HFFc6 (cell line): Measurements from ENCODE around the gene RBKS. TPM values are rescaled to one million over a fixed set of nuclear protein-coding genes. Genes with fewer than 3 reads are reported as not detected.

ENCODE experiments used
- DNase-seq: peaks from one replicate; pipeline ENCODE4 v3.0.0-alpha.2; 2018
- H3K27ac Mint-ChIP-seq: 2 replicates; pipeline ENCODE4 v1.8.0; 2020; ENCODE audit warnings: mild to moderate bottlenecking, mixed read lengths
- H3K27me3 Mint-ChIP-seq: 2 replicates; pipeline ENCODE4 v1.8.0; 2021; ENCODE audit warnings: mild to moderate bottlenecking, moderate library complexity, mixed read lengths; ENCODE audit not compliant: insufficient read depth
- H3K36me3 Mint-ChIP-seq: 2 replicates; pipeline ENCODE4 v1.8.0; 2021; ENCODE audit warnings: low read depth, mixed read lengths
- H3K4me1 Mint-ChIP-seq: 2 replicates; pipeline ENCODE4 v1.8.0; 2020; ENCODE audit warnings: low read depth, mixed read lengths
- H3K4me3 Mint-ChIP-seq: 2 replicates; pipeline ENCODE4 v1.8.0; 2020; ENCODE audit warnings: mild to moderate bottlenecking, moderate library complexity, mixed read lengths
- H3K9me3 Mint-ChIP-seq: 2 replicates; pipeline ENCODE4 v1.8.0; 2020; ENCODE audit warnings: mild to moderate bottlenecking, mixed read lengths
- total RNA-seq, 6 experiments: library from RNA; stranded (reverse); fragmentation: NEBNext Ultra II Directional; extraction: Animal tissue kit (Norgen Biotek cat#: 25700); gene quantifications; 2 replicates in 1 of 6; 3 replicates in 5 of 6; pipeline ENCODE4 v1.2.3, GENCODE V29; 2021
- TF ChIP-seq, protein P1 (sequence below): fragments of 200-600 bp; sonication (generic); IDR thresholded peaks from 2 replicates; pipeline ENCODE4 v1.5.0; 2021; ENCODE audit warnings: antibody characterized with exemption, mild to moderate bottlenecking

The RBKS gene
- total RNA-seq, 6 experiments from 2014 or later: 1.8 to 3.1 (median 2.7) TPM

GRCh38 chr2:27916293-27916995 is 26.3 kb upstream of the RBKS start:
- TF ChIP-seq, protein P1, sequence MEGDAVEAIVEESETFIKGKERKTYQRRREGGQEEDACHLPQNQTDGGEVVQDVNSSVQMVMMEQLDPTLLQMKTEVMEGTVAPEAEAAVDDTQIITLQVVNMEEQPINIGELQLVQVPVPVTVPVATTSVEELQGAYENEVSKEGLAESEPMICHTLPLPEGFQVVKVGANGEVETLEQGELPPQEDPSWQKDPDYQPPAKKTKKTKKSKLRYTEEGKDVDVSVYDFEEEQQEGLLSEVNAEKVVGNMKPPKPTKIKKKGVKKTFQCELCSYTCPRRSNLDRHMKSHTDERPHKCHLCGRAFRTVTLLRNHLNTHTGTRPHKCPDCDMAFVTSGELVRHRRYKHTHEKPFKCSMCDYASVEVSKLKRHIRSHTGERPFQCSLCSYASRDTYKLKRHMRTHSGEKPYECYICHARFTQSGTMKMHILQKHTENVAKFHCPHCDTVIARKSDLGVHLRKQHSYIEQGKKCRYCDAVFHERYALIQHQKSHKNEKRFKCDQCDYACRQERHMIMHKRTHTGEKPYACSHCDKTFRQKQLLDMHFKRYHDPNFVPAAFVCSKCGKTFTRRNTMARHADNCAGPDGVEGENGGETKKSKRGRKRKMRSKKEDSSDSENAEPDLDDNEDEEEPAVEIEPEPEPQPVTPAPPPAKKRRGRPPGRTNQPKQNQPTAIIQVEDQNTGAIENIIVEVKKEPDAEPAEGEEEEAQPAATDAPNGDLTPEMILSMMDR: no peak
- Mint-ChIP-seq H3K27ac (no peak overlapping the region), H3K9me3 (no peaks in the 10 kb centered on the region), H3K27me3 (no peaks in the 10 kb centered on the region; the same call in 1 of the 2 replicates), H3K36me3 (no peaks in the 10 kb centered on the region), H3K4me1 (peaks cover 21% of the 10 kb centered on the region), H3K4me3 (no peak overlapping the region)
- DNase-seq: no peak

DNA sequence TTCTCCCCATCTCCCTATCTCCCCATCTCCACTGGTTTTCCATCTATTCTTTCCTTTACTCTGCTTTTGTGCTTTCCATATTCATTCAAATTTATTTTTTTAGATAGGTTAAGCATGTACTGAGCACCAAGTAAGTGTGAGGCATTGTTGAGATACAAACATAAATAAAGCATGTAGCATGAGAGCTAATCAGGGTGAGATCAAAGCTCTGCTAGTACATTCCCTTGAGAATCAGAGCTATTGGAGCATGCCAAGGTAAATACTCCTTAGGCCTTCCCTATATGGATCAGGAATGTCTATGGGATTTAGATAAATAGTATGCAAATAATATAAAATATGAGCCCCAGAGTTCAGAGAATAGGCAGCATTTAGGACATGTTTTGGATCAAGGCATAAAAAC is 25.7 kb upstream of the RBKS start:
- no peaks in the 10 kb centered on the region for H3K36me3 Mint-ChIP-seq
- peaks cover 21% of the 10 kb centered on the region for H3K4me1 Mint-ChIP-seq
- no peaks in the 10 kb centered on the region for H3K9me3 Mint-ChIP-seq
- H3K27me3 Mint-ChIP-seq: no peaks in the 10 kb centered on the region; the same call in 1 of the 2 replicates
- TF ChIP-seq, protein P1: no peak
- no peak overlapping the region for H3K4me3 Mint-ChIP-seq
- no peak overlapping the region for H3K27ac Mint-ChIP-seq
- no peak for DNase-seq

DNA sequence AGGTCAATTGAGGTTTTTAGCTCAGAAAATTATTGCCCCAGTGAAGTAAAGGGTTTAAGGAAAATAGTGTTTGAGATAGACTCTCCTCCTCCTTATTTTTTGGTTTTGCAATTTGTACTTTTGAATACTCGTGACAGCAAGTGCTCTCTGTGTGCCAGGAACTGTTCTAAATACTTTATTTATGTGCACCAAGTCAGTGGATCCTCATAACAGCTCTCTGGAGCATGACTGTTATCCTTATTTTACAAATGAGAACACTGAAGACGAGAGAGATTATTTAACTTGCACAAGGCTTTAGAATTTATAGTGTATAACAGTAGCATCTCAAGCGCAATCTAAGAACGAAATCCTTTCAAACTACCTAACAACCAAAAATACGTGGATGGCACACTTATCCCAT is 25.0 kb upstream of the RBKS start:
- H3K4me1 Mint-ChIP-seq: peaks cover 16% of the 10 kb centered on the region
- TF ChIP-seq, protein P1: no peak
- no peaks in the 10 kb centered on the region; the same call in 1 of the 2 replicates for H3K27me3 Mint-ChIP-seq
- DNase-seq: no peak
- H3K27ac Mint-ChIP-seq: no peak overlapping the region
- H3K36me3 Mint-ChIP-seq: no peaks in the 10 kb centered on the region
- H3K9me3 Mint-ChIP-seq: no peaks in the 10 kb centered on the region
- H3K4me3 Mint-ChIP-seq: no peak overlapping the region

DNA sequence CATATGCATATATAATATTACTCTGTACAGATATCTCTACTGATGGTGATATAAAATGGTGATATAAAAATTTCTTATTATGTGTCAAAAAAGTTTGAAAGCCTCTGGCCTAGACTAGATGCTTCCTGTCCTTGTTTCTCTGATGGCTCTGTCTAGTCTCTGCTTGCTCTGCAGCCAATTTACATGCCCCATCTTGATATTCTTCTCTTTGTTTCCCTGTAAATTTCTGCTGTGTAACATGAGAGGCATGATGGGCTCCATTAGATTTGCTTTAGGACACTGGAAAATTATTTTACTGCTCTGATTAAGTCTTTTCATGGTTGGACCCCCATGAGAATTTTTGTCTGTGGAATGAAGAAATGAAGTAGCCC is 24.6 kb upstream of the RBKS start:
- H3K36me3 Mint-ChIP-seq: no peaks in the 10 kb centered on the region
- H3K27ac Mint-ChIP-seq: no peak overlapping the region
- no peak overlapping the region for H3K4me3 Mint-ChIP-seq
- TF ChIP-seq, protein P1: no peak
- no peaks in the 10 kb centered on the region; the same call in 1 of the 2 replicates for H3K27me3 Mint-ChIP-seq
- DNase-seq: no peak
- H3K4me1 Mint-ChIP-seq: peaks cover 12% of the 10 kb centered on the region
- H3K9me3 Mint-ChIP-seq: no peaks in the 10 kb centered on the region

DNA sequence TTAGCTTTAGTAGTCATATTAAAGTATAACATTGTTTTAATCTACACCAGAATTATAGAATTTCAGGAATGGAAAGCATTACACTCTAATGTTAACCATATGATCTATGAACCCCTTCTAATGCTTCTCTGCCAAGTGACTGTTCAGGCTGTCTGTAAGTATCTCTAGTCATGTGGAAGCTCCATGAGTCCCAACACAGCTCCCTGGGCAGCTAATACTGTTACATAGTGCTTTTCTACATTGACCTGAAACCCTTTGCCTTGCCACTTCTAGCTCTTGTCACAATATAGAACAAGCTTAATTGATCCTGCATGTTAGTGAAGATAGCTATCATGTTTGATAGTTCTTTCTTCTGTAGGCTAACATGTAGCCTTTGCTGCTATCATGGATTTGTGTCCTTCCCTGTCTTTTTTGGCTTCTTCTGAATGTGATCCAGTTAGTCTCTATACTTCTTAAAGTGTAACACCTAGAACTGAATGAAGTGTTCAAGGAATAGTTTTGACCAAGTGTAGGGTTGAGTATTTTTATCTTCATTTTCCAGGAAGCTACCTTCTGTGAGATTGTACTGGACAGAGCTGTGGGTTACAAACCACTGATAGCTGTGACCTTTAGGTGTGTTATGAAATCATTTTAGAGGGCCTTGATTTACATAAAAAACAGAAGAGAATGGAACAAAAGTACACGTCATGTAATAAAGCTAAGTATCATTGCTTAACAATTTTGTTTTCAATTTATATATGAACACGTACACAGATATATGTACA is 24.0 kb upstream of the RBKS start:
- no peaks in the 10 kb centered on the region for H3K9me3 Mint-ChIP-seq
- H3K4me3 Mint-ChIP-seq: no peak overlapping the region
- no peaks in the 10 kb centered on the region for H3K36me3 Mint-ChIP-seq
- TF ChIP-seq, protein P1: no peak
- H3K4me1 Mint-ChIP-seq: peaks cover 6% of the 10 kb centered on the region
- no peak for DNase-seq
- no peak overlapping the region for H3K27ac Mint-ChIP-seq
- no peaks in the 10 kb centered on the region; the same call in 1 of the 2 replicates for H3K27me3 Mint-ChIP-seq
